Measurements from ENCODE around the gene KLHL5.

The KLHL5 gene

DNA sequence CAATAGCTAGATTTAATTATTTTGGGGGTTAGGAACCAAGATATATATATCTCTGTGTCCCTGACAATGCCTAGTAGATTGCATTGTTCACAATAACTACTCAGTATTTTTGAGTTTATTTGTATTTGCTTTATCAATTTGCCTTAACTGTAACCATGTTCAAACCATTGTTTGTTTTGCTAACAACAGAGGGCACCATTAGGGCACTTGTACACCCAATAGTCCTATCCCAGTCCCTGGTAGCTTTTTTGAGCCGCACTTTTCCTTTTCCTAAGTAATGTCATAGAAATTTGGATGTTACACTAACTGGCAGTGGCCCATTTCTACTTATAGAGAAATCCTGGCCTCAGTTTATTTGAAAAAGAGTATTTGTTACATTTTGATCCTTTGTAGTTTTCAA is 575 bp upstream of the KLHL5 start:
- no peak overlapping the region for H3K4me3 ChIP-seq (replicated peaks; ENCODE audit: low read depth, low read length)
- no peak for DNase-seq (ENCODE audit: extremely low read depth, low read depth)
- TF ChIP-seq, protein P1, sequence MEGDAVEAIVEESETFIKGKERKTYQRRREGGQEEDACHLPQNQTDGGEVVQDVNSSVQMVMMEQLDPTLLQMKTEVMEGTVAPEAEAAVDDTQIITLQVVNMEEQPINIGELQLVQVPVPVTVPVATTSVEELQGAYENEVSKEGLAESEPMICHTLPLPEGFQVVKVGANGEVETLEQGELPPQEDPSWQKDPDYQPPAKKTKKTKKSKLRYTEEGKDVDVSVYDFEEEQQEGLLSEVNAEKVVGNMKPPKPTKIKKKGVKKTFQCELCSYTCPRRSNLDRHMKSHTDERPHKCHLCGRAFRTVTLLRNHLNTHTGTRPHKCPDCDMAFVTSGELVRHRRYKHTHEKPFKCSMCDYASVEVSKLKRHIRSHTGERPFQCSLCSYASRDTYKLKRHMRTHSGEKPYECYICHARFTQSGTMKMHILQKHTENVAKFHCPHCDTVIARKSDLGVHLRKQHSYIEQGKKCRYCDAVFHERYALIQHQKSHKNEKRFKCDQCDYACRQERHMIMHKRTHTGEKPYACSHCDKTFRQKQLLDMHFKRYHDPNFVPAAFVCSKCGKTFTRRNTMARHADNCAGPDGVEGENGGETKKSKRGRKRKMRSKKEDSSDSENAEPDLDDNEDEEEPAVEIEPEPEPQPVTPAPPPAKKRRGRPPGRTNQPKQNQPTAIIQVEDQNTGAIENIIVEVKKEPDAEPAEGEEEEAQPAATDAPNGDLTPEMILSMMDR (IDR thresholded peaks at IDR 0.05; ENCODE audit: low read depth, low read length, missing control alignments), result no peak

DNA sequence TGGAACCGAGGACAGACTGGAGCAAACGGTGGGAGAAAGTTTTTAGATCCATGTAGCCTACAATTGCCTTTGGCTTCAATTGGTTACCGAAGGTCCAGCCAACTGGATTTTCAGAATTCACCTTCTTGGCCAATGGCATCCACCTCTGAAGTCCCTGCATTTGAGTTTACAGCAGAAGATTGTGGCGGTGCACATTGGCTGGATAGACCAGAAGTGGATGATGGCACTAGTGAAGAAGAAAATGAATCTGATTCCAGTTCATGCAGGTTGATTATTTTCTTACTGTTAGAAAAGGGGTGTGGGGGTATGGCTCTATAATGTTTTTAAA is 702 bp downstream of the KLHL5 start:
- H3K4me3 ChIP-seq (replicated peaks; ENCODE audit: low read depth, low read length), result no peak overlapping the region
- DNase-seq (ENCODE audit: extremely low read depth, low read depth), result no peak
- TF ChIP-seq, protein P1 (IDR thresholded peaks at IDR 0.05; ENCODE audit: low read depth, low read length, missing control alignments), result no peak

DNA sequence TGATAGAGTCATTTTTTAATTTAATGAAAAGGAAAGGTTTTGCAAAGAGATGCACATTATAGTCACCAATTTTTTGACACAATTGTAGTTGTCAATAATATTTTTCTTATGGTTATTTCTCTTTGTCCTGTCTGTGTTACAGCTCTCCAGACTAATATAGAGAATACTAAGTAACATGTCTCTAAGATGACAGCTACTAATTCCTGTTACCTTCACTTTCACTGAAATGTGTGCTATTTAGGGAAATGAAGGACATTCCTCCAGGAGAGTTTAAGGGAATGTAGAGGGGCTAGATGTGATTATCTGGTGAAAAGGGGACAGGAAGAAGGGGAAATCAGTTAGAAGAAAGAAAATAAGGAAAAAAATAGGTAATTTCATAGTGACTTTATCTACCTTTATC is 1.4 kb downstream of the KLHL5 start:
- no peak overlapping the region for H3K4me3 ChIP-seq (replicated peaks; ENCODE audit: low read depth, low read length)
- TF ChIP-seq, protein P1 (IDR thresholded peaks at IDR 0.05; ENCODE audit: low read depth, low read length, missing control alignments), result no peak
- no peak for DNase-seq (ENCODE audit: extremely low read depth, low read depth)

DNA sequence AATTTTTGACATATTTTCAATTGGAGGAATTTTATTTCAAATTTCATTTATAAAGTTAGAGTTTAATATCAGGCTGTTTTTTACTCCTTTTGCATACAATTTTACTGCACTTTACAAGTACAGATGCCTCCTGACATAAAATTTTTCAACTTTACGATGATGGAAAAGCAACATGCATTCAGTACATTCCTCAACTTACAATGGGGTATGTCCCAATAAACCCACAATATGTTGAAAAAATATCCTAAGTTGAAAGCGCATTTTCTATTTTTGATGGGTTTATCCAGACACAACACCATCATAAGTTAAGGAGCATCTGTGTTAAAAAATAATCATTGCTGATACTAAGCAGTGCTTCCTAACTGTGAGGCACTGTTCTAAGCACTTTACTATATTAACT is 4.3 kb downstream of the KLHL5 start:
- DNase-seq (ENCODE audit: extremely low read depth, low read depth), result no peak
- TF ChIP-seq, protein P1 (IDR thresholded peaks at IDR 0.05; ENCODE audit: low read depth, low read length, missing control alignments), result no peak

DNA sequence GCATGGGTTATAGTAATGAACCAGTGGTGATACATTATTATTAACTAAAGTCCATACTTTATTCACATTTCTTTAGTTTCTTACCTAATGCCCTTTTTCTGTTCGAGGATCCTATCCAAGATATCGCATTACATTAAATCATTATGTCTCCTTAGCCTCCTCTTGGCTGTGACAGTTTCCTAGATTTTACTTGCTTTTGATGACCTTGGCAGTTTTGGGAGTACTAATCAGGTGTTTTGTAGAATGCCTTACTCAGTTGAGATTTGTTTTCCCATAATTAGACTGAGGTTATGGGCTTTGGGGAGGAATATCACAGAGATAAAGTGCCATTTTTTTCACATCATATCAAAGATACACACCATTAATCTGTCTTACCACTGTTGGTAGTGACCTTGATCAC is 5.0 kb downstream of the KLHL5 start:
- TF ChIP-seq, protein P1 (IDR thresholded peaks at IDR 0.05; ENCODE audit: low read depth, low read length, missing control alignments), result no peak
- DNase-seq (ENCODE audit: extremely low read depth, low read depth), result no peak
- no peak overlapping the region for H3K4me3 ChIP-seq (replicated peaks; ENCODE audit: low read depth, low read length)

More for the DNA sequence above, 4.3 kb downstream of the KLHL5 start:
- H3K4me3 ChIP-seq (replicated peaks; ENCODE audit: low read depth, low read length), result no peak overlapping the region

DNA sequence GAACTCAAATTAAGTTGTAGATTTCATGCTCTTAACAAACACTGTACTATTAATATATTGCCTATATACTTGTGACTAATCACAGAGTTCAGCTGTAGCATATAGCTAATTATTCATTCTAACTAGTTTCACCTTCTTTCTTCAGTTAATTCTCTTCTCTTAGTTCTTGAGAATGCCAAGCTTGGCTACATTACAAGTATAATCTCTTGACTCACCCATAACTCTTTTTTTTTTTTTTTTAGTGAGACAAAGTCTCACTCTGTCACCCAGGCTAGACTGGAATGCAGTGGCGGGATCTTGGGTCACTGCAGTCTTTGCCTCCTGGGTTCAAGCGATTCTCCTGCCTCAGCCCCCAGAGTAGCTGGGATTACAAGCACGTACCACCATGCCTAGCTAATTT is 5.4 kb downstream of the KLHL5 start:
- no peak overlapping the region for H3K4me3 ChIP-seq (replicated peaks; ENCODE audit: low read depth, low read length)
- TF ChIP-seq, protein P1 (IDR thresholded peaks at IDR 0.05; ENCODE audit: low read depth, low read length, missing control alignments), result no peak
- no peak for DNase-seq (ENCODE audit: extremely low read depth, low read depth)

DNA sequence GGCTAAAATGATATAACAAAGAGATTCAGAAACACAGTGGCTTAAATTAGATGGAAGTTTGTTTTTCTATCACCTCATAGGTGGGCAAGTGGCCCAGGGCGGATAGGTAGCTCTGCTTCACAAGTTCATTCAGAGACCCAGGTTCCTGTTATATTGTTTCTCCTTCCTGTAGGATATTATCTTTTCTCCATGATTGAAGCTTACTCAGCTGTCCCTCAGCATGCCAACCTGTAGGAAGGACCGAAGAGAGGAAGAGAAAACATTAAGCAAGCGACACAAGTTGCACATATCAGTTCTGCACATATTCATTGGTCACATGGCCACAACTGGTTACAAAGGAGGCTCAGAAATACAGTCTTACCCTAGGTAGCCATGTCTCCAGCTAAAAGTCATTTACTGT is 6.9 kb downstream of the KLHL5 start:
- H3K4me3 ChIP-seq (replicated peaks; ENCODE audit: low read depth, low read length), result no peak overlapping the region
- TF ChIP-seq, protein P1 (IDR thresholded peaks at IDR 0.05; ENCODE audit: low read depth, low read length, missing control alignments), result no peak
- DNase-seq (ENCODE audit: extremely low read depth, low read depth), result no peak

Measured in HFF-Myc (cell line).